OCI-LY3 (cell line): ENCODE measurements around the gene ACAA2.

Source experiments
- CTCF ChIP-seq: fragments of 200-600, 300-600 bp; sonication (generic); IDR thresholded peaks from 2 replicates; pipeline ENCODE4 v1.5.1; 2014; ENCODE audit warnings: antibody characterized with exemption, low read length, low read depth
- EZH2phosphoT487 ChIP-seq: fragments of 200-600 bp; shearing (Covaris generic); IDR thresholded peaks from 2 replicates; pipeline ENCODE4 v1.6.1; 2018; ENCODE audit warnings: antibody characterized with exemption, mixed run types, low read depth

- TF ChIP-seq CTCF (no peak), EZH2phosphoT487 (no peak)
Measured at GRCh38 chr18:49842656-49843055, 29.3 kb upstream of the ACAA2 start.
